SU-DHL-6 (cell line): ENCODE measurements around the gene FBXO31.

Experiments used
- H2AFZ ChIP-seq: fragments of 200-600 bp; sonication (generic); 2 replicates; pipeline ENCODE4 v1.6.1; 2014; ENCODE audit warnings: low read depth, mild to moderate bottlenecking, moderate library complexity, mixed read lengths, antibody characterized with exemption, low read length; ENCODE audit not compliant: severe bottlenecking
- H3F3A ChIP-seq: fragments of 200-600 bp; shearing (Covaris generic); 2 replicates; pipeline ENCODE4 v1.6.0; 2016; ENCODE audit warnings: antibody characterized with exemption, mild to moderate bottlenecking; ENCODE audit not compliant: insufficient read depth
- H3K27ac ChIP-seq: fragments of 200-600 bp; sonication (generic); 2 replicates; pipeline ENCODE4 v1.5.1; 2016; ENCODE audit warnings: low read depth, mild to moderate bottlenecking, low read length, moderate library complexity, mixed read lengths
- H3K27me3 ChIP-seq: fragments of 200-600 bp; sonication (generic), shearing (Covaris generic); 2 replicates; pipeline ENCODE4 v1.6.0; 2014; ENCODE audit warnings: mild to moderate bottlenecking, low read length
- H3K36me3 ChIP-seq: fragments of 200-600 bp; sonication (generic); 2 replicates; pipeline ENCODE4 v1.6.1; 2014; ENCODE audit warnings: mild to moderate bottlenecking, low read length, mixed read lengths
- H3K4me2 ChIP-seq: fragments of 300-600, 200-600 bp; shearing (Covaris generic), sonication (generic); 2 replicates; pipeline ENCODE4 v1.6.0; 2014; ENCODE audit warnings: low read length, low read depth, mild to moderate bottlenecking; ENCODE audit not compliant: poor library complexity, severe bottlenecking
- H3K4me3 ChIP-seq: fragments of 200-600 bp; sonication (generic); 2 replicates; pipeline ENCODE4 v1.5.1; 2014; ENCODE audit warnings: antibody characterized with exemption, low read length, mild to moderate bottlenecking, mixed read lengths; ENCODE audit not compliant: insufficient read depth, poor library complexity, severe bottlenecking
- H3K79me2 ChIP-seq: fragments of 200-600 bp; sonication (generic); 2 replicates; pipeline ENCODE4 v1.6.1; 2014; ENCODE audit warnings: mild to moderate bottlenecking, low read length, moderate library complexity; ENCODE audit not compliant: insufficient read depth
- H3K9ac ChIP-seq: fragments of 200-600 bp; sonication (generic); 2 replicates; pipeline ENCODE4 v1.7.0; 2014; ENCODE audit warnings: mild to moderate bottlenecking, low read length
- H3K9me2 ChIP-seq: fragments of 200-600 bp; sonication (generic); replicated peaks from 2 replicates; pipeline ENCODE4 v1.6.1; 2014; ENCODE audit warnings: low read length; ENCODE audit not compliant: insufficient read depth
- H3K9me3 ChIP-seq: fragments of 200-600 bp; sonication (generic); 2 replicates; pipeline ENCODE4 v1.6.1; 2014; ENCODE audit warnings: low read length, mixed read lengths; ENCODE audit not compliant: insufficient read depth
- H4K20me1 ChIP-seq: fragments of 200-600 bp; sonication (generic); 2 replicates; pipeline ENCODE4 v1.6.1; 2014; ENCODE audit warnings: low read depth, mild to moderate bottlenecking, antibody characterized with exemption, low read length, moderate library complexity, mixed read lengths
- EZH2phosphoT487 ChIP-seq: fragments of 200-600 bp; sonication (generic), shearing (Covaris generic); conservative IDR thresholded peaks from 2 replicates; pipeline ENCODE4 v1.6.1; 2018; ENCODE audit warnings: mild to moderate bottlenecking, antibody characterized with exemption, low read length, moderate library complexity, mixed read lengths
- TF ChIP-seq, protein P1 (sequence below): fragments of 200-600 bp; sonication (generic); IDR thresholded peaks from one replicate; pipeline ENCODE4 v1.5.1; 2017; ENCODE audit warnings: antibody characterized with exemption, mild to moderate bottlenecking, low read length, moderate library complexity; ENCODE audit not compliant: insufficient read depth, poor library complexity, severe bottlenecking

Gene FBXO31

DNA sequence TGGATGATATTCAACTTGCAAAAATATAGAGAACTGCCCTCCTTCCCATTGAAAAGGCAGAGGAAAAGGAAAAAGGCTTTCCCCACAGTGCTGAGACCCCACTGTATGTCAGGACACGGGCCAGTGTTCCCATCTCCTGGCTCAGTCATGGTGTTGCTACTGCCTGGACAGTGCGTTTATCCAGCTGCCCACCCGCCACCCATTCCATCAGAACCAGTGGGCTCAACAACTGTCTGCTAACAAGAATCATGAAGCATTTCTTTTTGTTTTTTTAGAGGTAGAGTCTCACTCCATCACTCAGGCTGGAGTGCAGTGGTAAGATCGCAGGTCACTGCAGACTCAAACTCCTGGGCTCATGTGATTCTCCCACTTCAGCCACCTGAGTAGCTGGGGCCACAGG is 11.3 kb downstream of the FBXO31 start:
- Histone ChIP-seq H4K20me1 (peaks cover 3% of the 10 kb centered on the region; the same call in 1 of the 2 replicates), H3K27me3 (no peaks in the 10 kb centered on the region)

DNA sequence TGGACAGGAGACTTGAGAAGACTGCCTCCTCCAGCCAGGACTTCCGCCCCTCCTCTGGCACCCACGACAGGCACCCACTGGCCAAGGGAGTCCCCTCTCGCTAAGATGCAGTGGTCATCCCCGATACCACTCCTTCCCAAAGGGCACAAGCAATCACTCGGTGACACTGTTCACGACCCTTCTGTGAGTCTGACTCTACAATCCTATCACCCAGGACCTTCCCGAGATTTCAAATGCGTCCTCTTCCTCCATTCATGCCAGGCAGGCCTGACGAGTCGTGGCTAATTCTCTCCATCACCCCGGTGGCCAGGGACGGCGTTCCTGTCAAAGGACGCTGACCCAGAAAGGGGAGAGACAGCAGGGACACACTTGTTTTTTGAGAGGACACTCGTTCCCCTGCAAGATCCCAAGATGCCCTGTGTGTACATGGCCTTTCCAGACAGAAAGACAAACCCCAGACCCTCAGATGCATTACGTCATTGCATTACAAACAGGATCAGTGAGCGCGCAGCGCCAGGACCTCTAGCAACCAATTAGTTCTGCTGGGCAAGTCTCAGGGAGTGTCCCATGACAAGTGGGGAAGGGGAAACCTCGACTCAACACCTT is 12.2 kb downstream of the FBXO31 start:
- H4K20me1 ChIP-seq = peaks cover 3% of the 10 kb centered on the region; the same call in 1 of the 2 replicates
- H3K9me3 ChIP-seq = no peaks in the 10 kb centered on the region
- no peak overlapping the region for H3K4me2 ChIP-seq
- no peak overlapping the region for H3K9ac ChIP-seq
- no peak for TF ChIP-seq EZH2phosphoT487
- TF ChIP-seq, protein P1, sequence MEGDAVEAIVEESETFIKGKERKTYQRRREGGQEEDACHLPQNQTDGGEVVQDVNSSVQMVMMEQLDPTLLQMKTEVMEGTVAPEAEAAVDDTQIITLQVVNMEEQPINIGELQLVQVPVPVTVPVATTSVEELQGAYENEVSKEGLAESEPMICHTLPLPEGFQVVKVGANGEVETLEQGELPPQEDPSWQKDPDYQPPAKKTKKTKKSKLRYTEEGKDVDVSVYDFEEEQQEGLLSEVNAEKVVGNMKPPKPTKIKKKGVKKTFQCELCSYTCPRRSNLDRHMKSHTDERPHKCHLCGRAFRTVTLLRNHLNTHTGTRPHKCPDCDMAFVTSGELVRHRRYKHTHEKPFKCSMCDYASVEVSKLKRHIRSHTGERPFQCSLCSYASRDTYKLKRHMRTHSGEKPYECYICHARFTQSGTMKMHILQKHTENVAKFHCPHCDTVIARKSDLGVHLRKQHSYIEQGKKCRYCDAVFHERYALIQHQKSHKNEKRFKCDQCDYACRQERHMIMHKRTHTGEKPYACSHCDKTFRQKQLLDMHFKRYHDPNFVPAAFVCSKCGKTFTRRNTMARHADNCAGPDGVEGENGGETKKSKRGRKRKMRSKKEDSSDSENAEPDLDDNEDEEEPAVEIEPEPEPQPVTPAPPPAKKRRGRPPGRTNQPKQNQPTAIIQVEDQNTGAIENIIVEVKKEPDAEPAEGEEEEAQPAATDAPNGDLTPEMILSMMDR = no peak
- no peak overlapping the region for H3K27ac ChIP-seq
- H3K4me3 ChIP-seq = no peak overlapping the region
- H3K79me2 ChIP-seq = peaks cover 72% of the 10 kb centered on the region
- no peaks in the 10 kb centered on the region for H3K36me3 ChIP-seq
- H3K27me3 ChIP-seq = no peaks in the 10 kb centered on the region
- H2AFZ ChIP-seq = no peak overlapping the region
- no peaks in the 10 kb centered on the region for H3K9me2 ChIP-seq
- no peaks in the 10 kb centered on the region for H3F3A ChIP-seq

More for the DNA sequence above, 11.3 kb downstream of the FBXO31 start:
- Histone ChIP-seq H3K36me3 (no peaks in the 10 kb centered on the region), H3K9me2 (no peaks in the 10 kb centered on the region), H3K27ac (no peak overlapping the region), H3K79me2 (peaks cover 81% of the 10 kb centered on the region), H3K9me3 (no peaks in the 10 kb centered on the region), H3K9ac (no peak overlapping the region), H3K4me3 (no peak overlapping the region), H3K4me2 (no peak overlapping the region), H3F3A (no peaks in the 10 kb centered on the region), H2AFZ (no peak overlapping the region)
- TF ChIP-seq, protein P1 = no peak
- no peak for TF ChIP-seq EZH2phosphoT487

DNA sequence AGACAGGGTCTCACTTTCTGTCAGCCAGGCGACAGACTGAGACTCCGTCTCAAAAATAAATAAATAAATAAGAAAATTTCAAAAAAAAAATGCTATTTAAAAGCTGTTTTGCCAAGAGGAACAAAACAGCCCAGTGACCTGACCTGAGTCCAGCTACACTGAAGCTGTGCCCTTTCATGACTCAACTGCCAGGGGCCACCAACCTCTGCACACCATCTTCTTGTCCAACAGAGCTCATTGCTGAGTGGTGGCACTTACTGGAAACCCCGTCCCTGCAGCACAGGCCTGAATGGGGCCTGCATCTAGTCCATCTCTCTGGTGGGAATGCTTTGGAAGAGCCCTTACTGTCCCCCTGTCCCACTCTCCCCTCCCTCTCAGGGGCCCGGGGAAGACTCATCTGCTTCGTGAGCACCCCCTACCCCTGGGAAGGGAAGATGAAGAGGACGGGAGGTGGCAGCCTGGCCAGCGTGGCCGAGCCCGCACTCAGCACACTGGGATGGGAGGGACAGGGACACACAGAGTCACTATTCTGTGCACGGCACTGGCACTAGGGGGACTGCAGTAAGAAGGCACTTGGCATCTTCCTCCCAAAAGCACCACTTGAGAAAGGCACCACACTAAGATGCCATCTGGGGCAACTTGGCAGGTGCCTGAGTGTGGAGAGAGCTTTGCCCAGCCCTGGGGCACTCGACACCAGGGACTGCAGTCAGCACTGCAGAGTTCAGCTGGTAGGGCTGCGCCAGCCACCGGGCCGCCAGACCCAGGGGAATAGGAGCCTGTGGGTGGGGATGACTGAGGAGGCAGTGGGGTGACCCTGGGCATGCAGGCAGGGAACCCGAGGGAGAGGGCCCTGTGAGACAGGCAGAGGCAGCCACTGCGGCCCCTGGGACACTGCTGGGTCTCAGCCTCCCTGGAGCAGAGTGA is 13.5 kb downstream of the FBXO31 start:
- Histone ChIP-seq H3K4me3 (no peak overlapping the region), H3K27me3 (no peaks in the 10 kb centered on the region), H3K4me2 (no peak overlapping the region), H3K9me3 (no peaks in the 10 kb centered on the region), H3K9ac (no peak overlapping the region), H3K79me2 (peaks cover 66% of the 10 kb centered on the region), H3K9me2 (no peaks in the 10 kb centered on the region), H2AFZ (no peak overlapping the region), H3K36me3 (no peaks in the 10 kb centered on the region), H4K20me1 (peaks cover 3% of the 10 kb centered on the region; the same call in 1 of the 2 replicates), H3K27ac (no peak overlapping the region), H3F3A (no peaks in the 10 kb centered on the region)
- TF ChIP-seq, protein P1 = no peak
- TF ChIP-seq EZH2phosphoT487 = no peak
